GM18517 (cell line): ENCODE results near the gene PTPN23.

Experiments used
- ATAC-seq: cut with Tn5 transposase; IDR thresholded peaks from one replicate; pipeline ENCODE4 v1.9.1; 2021; ENCODE audit warnings: mild to moderate bottlenecking, moderate library complexity; ENCODE audit not compliant: unreplicated experiment

The PTPN23 gene

GRCh38 chr3:47405820-47406761, 25.3 kb downstream of the PTPN23 start:
- no peak for ATAC-seq

GRCh38 chr3:47406762-47407149, 25.9 kb downstream of the PTPN23 start:
- no peak for ATAC-seq

GRCh38 chr3:47407237-47407636, 26.4 kb downstream of the PTPN23 start:
- no peak for ATAC-seq

- no peak for ATAC-seq
These were observed 27.3 kb downstream of the PTPN23 start for GRCh38 chr3:47407896-47408838.

GRCh38 chr3:47408839-47409229, 28.0 kb downstream of the PTPN23 start:
- no peak for ATAC-seq

- no peak for ATAC-seq
These were observed 28.5 kb downstream of the PTPN23 start for GRCh38 chr3:47409284-47409683.

- no peak for ATAC-seq
These were observed 29.0 kb downstream of the PTPN23 start for GRCh38 chr3:47409688-47410416.

GRCh38 chr3:47410417-47410720, 29.5 kb downstream of the PTPN23 start:
- no peak for ATAC-seq

GRCh38 chr3:47410801-47411646, 30.2 kb downstream of the PTPN23 start:
- no peak for ATAC-seq

- no peak for ATAC-seq
These were observed 31.1 kb downstream of the PTPN23 start for GRCh38 chr3:47411696-47412452.

- ATAC-seq: no peak
These were observed 31.6 kb downstream of the PTPN23 start for GRCh38 chr3:47412453-47412756.

- ATAC-seq: no peak
These were observed 32.2 kb downstream of the PTPN23 start for GRCh38 chr3:47412842-47413520.

- no peak for ATAC-seq
These were observed 32.9 kb downstream of the PTPN23 start for GRCh38 chr3:47413751-47414150.

- no peak for ATAC-seq
These were observed 33.3 kb downstream of the PTPN23 start for GRCh38 chr3:47414161-47414564.

GRCh38 chr3:47414666-47415587, 34.1 kb downstream of the PTPN23 start:
- ATAC-seq: no peak

GRCh38 chr3:47416041-47416440, 35.2 kb downstream of the PTPN23 start:
- ATAC-seq: no peak

GRCh38 chr3:47418167-47419082, 37.6 kb downstream of the PTPN23 start:
- no peak for ATAC-seq
